HG03565 (cell line): ENCODE data around the gene LPIN2.
"Not testable (repeated sequence)": the region's sequence is repeated elsewhere in the genome, so short reads cannot be mapped to it uniquely, and the experiment has no call there.

Source experiments
- ATAC-seq: cut with Tn5 transposase; IDR thresholded peaks from one replicate; pipeline ENCODE4 v1.9.1; 2021; ENCODE audit warnings: mild to moderate bottlenecking, moderate library complexity; ENCODE audit not compliant: unreplicated experiment

The LPIN2 gene

GRCh38 chr18:3044931-3045698 is 32.2 kb upstream of the LPIN2 start:
- ATAC-seq, result no peak

GRCh38 chr18:3042379-3042778 is 29.4 kb upstream of the LPIN2 start:
- no peak for ATAC-seq

- ATAC-seq, result no peak
Observed at GRCh38 chr18:3041843-3042242, 28.9 kb upstream of the LPIN2 start.

- no peak for ATAC-seq
Observed at GRCh38 chr18:3040881-3041280, 27.9 kb upstream of the LPIN2 start.

- ATAC-seq, result no peak
Observed at GRCh38 chr18:3040173-3040572, 27.2 kb upstream of the LPIN2 start.

- peak; percentile 99 for ATAC-seq
Observed at GRCh38 chr18:3037423-3037915, 24.5 kb upstream of the LPIN2 start.

GRCh38 chr18:3036108-3036507 is 23.2 kb upstream of the LPIN2 start:
- ATAC-seq, result no peak

- no peak for ATAC-seq
Observed at GRCh38 chr18:3035635-3036034, 22.7 kb upstream of the LPIN2 start.

- no peak for ATAC-seq
Observed at GRCh38 chr18:3032721-3033120, 19.8 kb upstream of the LPIN2 start.

GRCh38 chr18:3029215-3029952 is 16.4 kb upstream of the LPIN2 start:
- ATAC-seq, result no peak

GRCh38 chr18:3028115-3028514 is 15.2 kb upstream of the LPIN2 start:
- not testable (repeated sequence) for ATAC-seq

- no peak for ATAC-seq
Observed at GRCh38 chr18:3027370-3027891, 14.5 kb upstream of the LPIN2 start.

GRCh38 chr18:3025544-3025943 is 12.6 kb upstream of the LPIN2 start:
- no peak for ATAC-seq

- ATAC-seq, result not testable (repeated sequence)
Observed at GRCh38 chr18:3023603-3024002, 10.7 kb upstream of the LPIN2 start.

GRCh38 chr18:3016585-3017297 is 3.8 kb upstream of the LPIN2 start:
- no peak for ATAC-seq

- no peak for ATAC-seq
Observed at GRCh38 chr18:3015851-3016250, 2.9 kb upstream of the LPIN2 start.

- ATAC-seq, result no peak
Observed at GRCh38 chr18:3015204-3015592, 2.3 kb upstream of the LPIN2 start.

- no peak for ATAC-seq
Observed at GRCh38 chr18:3014503-3015203, 1.7 kb upstream of the LPIN2 start.

GRCh38 chr18:3012136-3013023 is 564 bp downstream of the LPIN2 start:
- ATAC-seq, result peak; percentile 4

- no peak for ATAC-seq
Observed at GRCh38 chr18:3010086-3010485, 2.9 kb downstream of the LPIN2 start.
